Tibial nerve (tissue), 4 donors: Measurements from ENCODE around the gene SLC16A12.

Source experiments
- CTCF ChIP-seq, 5 experiments: fragments of 200-600 bp in 3 of 5; fragments of 450-650 bp in 2 of 5; sonication (generic) in 3 of 5; IDR thresholded peaks; one replicate each; pipeline ENCODE4 v1.5.1; 2016 to 2019; ENCODE audit warnings: antibody characterized with exemption in 5 of 5, mild to moderate bottlenecking in 3 of 5, moderate library complexity in 2 of 5
- EP300 ChIP-seq, 2 donors: sonication (generic); formaldehyde crosslinking; IDR thresholded peaks; one replicate each; pipeline ENCODE4 v1.6.1; 2017; ENCODE audit warnings: antibody characterized with exemption in 2 of 2, mild to moderate bottlenecking in 1 of 2
- POLR2A ChIP-seq, 2 donors: fragments of 450-650 bp; IDR thresholded peaks; one replicate each; pipeline ENCODE4 v1.6.1; 2017; ENCODE audit warnings: antibody characterized with exemption in 2 of 2, mild to moderate bottlenecking in 2 of 2, moderate library complexity in 2 of 2

- TF ChIP-seq CTCF (IDR thresholded peaks at IDR 0.05): no peak
- TF ChIP-seq POLR2A (IDR thresholded peaks at IDR 0.05): no peak
- TF ChIP-seq EP300 (IDR thresholded peaks at IDR 0.05): no peak
Observed at GRCh38 chr10:89567576-89568245, 32.3 kb upstream of the SLC16A12 start.
